ENCODE measurements around the gene ANKRD60.

Gene ANKRD60

GRCh38 chr20:58184984-58185383 lies 43.5 kb downstream of the ANKRD60 start:
- no peak for DNase-seq

DNA sequence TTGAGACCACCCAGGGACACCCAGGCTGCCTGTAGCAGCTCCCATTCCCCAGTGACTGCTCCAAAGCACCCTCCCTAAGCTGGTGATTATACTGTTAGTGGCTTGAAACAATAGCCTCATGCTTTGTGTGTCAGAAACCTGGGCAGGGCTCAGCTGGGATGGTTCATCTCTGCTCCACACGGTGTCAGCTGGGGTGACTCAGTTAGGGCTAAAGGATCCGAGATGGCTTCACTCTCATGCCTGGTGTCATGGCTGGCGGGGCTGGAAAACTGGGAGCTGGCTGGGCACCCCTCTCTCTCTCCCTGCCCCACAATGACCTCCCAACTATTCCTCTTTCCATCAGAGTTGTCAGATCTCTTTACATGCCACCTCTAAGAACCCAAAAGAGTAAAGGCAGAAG lies 44.4 kb downstream of the ANKRD60 start:
- DNase-seq: no peak

- no peak for DNase-seq
Measured at GRCh38 chr20:58182521-58183140, 45.8 kb downstream of the ANKRD60 start.

GRCh38 chr20:58179432-58180099 lies 48.9 kb downstream of the ANKRD60 start:
- DNase-seq: peak; percentile 27 to 81 (median 50)

DNA sequence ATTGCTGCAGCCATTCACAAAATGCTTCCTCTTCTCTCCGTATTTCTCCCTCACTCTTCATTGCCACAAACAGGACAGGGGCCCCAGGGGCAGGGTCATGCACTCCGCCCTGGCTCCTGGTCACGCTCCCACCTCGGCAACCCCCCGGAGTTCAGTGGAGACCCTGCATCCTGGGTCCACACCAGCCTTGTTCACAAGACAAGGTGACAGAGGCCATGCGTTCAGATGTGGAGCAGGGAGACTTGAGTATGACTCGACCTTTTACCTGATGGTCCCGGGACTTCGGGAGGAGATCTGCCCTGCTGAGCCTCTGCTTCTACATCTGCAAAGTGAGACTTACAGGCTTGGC lies 49.4 kb downstream of the ANKRD60 start:
- DNase-seq: peak in 1 of 6 experiments; percentile 24

DNA sequence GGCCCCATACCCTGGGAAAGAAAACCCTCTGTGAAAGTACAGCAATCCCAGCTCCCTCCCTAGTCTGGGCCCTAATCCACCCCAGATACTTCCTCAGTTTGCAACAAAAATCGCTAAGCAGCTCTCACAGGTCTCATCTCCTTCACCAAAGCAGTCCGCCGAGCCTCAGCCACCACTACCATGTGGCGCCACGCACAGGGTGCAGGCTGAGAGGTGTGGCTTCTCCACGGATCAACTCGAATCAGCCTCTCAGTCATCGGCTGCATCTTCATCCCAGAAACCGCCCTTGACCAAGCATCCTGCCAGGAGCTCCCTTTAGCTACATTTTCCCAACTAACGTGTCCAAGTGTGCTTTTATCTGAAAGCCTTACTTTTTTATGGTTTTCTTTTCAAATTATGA lies 50.7 kb downstream of the ANKRD60 start:
- no peak for DNase-seq

DNA sequence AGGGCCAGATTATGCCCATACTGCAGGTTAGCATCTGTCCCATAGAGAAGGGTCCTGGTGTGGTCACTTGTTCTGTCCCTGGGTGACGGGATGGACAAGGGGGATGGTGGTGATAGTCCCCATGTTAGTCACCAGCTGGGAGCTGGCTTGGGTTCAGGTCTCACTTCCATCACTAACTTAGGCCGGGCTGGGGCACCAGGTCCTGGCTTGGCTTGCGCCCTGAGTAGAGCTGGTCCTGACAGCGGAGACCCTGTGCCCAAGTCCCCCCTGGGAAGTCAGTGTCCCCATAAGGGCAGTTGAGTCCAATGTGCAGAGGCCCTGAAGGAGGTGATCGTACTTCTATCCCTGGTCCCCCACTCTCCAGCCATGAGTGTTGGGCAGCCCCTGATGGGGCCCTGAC lies 52.6 kb downstream of the ANKRD60 start:
- no peak for DNase-seq

GRCh38 chr20:58175425-58175824 lies 53.0 kb downstream of the ANKRD60 start:
- DNase-seq: no peak

GRCh38 chr20:58174708-58175280 lies 53.7 kb downstream of the ANKRD60 start:
- DNase-seq: no peak

- no peak for DNase-seq
Measured at GRCh38 chr20:58173930-58174707, 54.3 kb downstream of the ANKRD60 start.

- DNase-seq: no peak
Measured at GRCh38 chr20:58173091-58173490, 55.4 kb downstream of the ANKRD60 start.

GRCh38 chr20:58171796-58172425 lies 56.5 kb downstream of the ANKRD60 start:
- no peak for DNase-seq

DNA sequence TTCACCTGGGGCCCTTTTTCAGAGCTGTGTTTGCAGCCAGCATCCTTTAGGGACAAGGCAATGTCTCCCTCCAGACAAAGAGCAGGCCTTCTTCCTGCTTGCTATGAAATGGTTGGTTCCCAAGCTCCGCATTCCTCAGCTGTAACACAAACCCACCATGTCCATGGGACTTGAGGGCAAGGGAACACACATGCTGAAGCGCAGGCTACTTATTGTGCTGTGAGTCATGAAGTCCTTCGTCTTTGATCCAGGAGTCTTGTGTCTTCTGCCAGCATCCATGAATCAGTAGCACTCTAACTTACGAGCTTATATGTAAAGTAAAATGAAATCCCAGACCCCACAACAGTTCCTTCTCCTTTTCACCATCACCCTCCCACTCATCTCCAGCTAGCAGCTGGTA lies 59.0 kb downstream of the ANKRD60 start:
- DNase-seq: no peak

- DNase-seq: no peak
Measured at GRCh38 chr20:58168843-58169242, 59.6 kb downstream of the ANKRD60 start.

DNA sequence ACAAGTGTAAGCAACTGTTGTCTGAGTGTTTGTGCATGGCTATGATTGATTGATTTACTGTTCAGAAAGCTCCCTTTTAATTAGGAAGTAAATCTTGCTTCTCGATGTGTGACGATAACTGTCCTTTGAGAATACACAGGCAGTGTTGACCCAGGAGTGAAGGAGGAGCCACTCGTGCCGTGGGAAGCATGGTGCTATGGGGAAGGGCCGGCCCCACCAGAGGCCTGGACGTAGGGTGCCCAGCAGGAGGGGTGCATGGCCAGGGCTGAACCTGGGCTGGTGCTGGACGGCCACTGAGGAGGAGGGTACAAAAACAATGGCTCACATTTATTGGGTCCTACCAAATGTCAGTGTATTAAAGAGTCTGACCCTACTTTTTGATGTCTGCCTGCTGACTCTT lies 60.7 kb downstream of the ANKRD60 start:
- no peak for DNase-seq

Data from stimulated activated naive CD4-positive, alpha-beta T cell (primary cell).